Measurements from ENCODE around the gene DENND5A.

DNA sequence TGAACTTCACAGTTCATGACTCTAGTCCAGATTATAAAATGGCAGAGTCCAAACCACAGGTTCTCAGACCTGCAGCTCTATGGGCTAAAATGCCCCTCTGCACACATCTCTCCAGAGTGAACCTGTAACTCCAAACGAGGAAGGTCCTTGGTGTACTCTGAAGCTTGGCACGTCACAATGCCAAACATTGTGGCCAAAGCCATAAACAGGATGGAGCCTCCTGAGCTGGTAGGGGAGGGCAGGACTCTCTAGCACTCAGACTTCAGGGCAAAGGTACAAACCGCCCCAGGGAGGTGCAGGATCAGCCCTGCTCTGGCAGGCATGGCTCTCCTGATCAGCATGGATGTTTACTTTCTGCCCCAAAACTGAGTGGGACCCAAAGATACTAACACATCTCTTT, 176.1 kb downstream of the DENND5A start:
- TF ChIP-seq, protein P1, sequence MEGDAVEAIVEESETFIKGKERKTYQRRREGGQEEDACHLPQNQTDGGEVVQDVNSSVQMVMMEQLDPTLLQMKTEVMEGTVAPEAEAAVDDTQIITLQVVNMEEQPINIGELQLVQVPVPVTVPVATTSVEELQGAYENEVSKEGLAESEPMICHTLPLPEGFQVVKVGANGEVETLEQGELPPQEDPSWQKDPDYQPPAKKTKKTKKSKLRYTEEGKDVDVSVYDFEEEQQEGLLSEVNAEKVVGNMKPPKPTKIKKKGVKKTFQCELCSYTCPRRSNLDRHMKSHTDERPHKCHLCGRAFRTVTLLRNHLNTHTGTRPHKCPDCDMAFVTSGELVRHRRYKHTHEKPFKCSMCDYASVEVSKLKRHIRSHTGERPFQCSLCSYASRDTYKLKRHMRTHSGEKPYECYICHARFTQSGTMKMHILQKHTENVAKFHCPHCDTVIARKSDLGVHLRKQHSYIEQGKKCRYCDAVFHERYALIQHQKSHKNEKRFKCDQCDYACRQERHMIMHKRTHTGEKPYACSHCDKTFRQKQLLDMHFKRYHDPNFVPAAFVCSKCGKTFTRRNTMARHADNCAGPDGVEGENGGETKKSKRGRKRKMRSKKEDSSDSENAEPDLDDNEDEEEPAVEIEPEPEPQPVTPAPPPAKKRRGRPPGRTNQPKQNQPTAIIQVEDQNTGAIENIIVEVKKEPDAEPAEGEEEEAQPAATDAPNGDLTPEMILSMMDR (IDR thresholded peaks at IDR 0.05) = no peak
- TF ChIP-seq POLR2A (IDR thresholded peaks at IDR 0.05) = no peak
